Activated naive CD4-positive, alpha-beta T cell treated with anti-CD3 and anti-CD28 coated beads, Interleukin-2, amount 50 U/mL, for 16 hours (primary cell): ENCODE measurements around the gene TCTN2.

ENCODE experiments used
- DNase-seq: peaks from one replicate; pipeline ENCODE4 v3.0.0-alpha.2; 2020

Gene TCTN2

DNA sequence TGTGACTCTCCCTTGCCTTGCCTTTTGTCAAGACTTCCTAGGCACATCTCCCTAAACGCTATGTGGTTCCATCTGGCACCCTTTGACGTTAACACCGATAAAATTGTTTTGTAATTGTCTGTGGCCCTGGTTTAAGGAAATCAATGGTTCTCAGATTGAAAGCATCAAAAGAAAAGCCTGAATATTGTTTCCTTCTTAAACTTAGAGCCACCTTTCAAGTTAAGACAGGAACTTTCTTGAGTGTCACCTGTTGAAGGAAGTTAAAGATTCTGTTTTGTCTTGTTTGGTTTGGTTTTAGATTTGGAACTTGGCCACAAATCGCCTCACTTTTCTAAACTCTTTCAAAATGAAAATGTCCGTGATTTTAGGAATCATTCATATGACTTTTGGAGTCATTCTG is 76.4 kb downstream of the TCTN2 start:
- DNase-seq, result no peak

DNA sequence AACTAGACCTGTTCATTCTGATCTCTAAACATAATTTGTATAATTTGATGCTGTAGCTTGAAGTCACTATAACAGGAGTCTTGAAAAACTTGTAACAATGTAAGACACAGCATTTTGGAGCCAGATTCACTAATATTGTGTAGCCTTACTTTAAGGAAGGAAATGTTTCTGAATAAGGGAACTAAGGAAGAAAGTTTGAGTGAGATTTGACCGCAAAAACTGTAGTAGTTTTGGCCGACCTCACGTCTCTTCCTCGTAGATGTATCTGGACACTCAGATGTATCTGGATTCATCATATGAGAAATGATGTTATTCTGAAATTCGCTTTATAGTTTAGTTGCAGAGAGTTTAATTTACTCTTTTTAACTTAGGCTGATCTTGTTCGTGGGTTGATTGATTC is 77.2 kb downstream of the TCTN2 start:
- DNase-seq, result no peak

DNA sequence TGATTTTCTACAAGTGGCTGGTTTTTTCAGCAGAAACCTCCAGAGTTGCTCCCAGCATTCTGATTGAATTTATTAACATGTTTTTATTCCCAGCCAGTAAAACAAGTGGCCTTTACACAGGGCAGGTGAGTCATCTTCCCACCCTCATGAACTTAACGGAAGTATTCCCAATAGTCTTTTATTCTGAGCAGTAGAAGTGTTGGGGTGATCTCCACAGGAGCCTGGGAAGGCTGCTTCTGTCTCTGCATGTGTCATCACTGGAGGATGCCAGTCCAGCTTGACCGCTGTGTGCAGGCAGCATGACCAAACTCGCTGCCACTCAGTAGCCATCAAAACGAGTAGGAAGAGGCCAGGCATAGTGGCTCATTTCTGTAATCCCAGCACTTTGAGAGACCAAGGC is 77.7 kb downstream of the TCTN2 start:
- no peak for DNase-seq

DNA sequence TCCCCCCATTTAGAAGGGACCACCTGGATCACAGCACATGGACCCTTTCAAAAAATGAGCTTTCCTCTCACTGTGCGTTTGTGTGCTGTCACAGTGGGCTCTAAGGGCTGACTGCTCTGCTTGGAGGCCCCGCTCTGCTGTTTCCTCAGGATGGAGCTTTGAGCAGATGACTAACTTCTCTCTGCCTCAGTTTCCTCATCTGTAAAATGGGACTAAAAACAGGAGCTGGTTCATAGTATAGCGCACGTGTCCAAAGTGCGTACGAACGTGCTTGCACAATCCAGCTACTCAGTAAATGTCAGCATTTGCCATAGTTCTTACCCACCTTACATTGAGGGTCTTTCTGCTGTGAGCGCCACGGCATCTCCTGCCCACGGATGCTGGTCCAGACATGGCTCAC is 78.4 kb downstream of the TCTN2 start:
- DNase-seq, result no peak

DNA sequence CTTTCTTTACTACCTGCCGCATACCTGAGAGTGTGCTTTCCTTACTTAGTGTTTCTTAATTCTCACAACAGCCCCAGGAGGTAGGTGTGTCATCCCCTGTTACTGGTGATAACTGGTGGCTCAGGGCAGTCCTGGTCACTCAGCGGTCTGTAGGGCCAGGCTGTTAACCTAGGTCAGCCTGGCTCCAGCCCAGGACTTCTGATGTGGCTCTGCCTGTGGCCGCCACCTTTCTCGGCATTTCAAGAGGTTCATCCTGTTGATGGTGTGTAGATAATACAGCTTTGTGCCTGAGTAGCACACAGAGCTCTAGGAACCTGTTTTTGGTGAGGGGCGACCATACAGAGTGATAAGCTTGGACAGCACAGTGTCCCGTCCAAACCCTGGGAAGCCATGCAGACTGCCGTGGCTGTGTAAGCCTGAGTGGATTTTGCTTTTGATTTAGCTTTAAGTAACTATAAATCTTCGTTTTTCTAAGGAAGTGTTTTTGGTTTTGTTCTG is 79.3 kb downstream of the TCTN2 start:
- DNase-seq, result no peak

DNA sequence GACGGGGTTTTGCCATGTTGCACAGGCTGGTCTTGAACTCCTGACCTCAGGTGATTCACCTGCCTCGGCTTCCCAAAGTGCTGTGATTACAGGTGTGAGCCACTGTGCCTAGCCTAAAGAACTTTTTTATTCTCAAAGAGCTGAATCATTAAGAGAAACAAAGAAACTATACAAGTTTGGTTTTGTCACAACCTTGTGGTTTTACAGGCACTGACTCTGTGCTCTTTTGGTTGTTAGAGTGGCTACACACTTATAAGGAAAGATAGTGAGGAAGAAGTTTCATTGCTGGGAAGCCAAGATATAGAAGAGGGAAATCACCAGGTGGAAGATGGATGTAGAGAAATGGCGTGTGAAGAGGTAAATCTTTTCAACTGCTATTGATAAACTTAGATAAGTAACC is 81.1 kb downstream of the TCTN2 start:
- no peak for DNase-seq

DNA sequence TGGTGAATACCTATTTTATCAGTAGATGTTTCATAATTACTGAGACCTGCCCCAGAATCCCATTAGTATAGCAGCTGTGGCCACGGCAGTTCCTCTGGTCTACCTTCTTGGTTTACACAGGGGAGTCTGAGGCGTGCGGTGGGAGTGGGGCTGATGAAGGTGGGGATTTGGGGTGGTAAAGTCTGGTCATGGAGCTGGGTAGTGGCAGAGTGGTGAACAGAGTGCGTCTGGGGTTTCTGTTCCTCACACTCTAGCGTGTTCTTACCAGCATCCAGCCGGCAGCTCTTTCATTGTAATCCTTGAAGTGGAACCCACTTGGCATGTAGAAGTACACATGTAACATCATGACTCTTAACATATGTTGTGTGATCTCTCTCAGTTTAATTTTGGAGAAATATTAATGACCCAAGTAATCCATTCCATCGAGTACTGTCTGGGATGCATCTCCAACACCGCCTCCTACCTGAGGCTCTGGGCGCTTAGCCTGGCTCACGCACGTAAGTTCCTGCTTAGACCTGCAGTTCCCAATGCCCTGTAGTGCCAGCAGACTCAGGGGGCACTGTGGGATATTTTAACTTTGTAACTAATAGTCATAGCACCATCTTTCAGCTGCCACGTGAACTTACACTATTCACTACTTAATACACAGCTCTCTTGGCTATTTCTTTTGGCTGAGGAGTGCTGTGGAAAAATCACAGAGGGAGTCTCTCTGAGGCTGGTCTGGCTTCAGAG is 83.3 kb downstream of the TCTN2 start:
- no peak for DNase-seq

DNA sequence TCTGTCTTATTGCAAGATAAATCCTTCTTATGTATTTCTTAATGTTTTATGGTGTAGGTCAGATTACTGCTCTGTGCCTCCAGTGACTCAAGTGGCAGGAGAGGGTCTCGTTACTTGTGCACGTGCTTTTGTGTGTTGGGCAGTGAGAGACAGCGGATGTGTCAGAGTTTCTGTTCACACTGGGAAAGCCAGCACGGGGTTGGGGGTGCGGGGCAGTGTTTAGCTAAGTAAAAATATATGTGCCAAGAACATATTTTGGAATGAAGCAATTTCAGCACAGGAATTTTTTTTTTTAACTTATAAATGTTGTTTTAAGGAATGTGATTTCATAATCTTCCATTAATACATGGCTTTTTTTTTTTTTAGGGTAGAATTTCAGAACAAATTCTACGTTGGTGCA is 86.6 kb downstream of the TCTN2 start:
- DNase-seq, result no peak
